PC-3 (cell line): ENCODE measurements around the gene INPP5F.

ENCODE experiments used
- EZH2 ChIP-seq: fragments of 300-600 bp; sonication (generic); IDR thresholded peaks from one replicate; pipeline ENCODE4 v1.6.1; 2017; ENCODE audit warnings: antibody characterized with exemption, mild to moderate bottlenecking, low read length; ENCODE audit not compliant: unreplicated experiment
- EZH2phosphoT487 ChIP-seq: fragments of 300-600 bp; sonication (generic); IDR thresholded peaks from 2 replicates; pipeline ENCODE4 v1.6.1; 2018; ENCODE audit warnings: mild to moderate bottlenecking, antibody characterized with exemption, low read length, borderline replicate concordance
- TF ChIP-seq, protein P1 (sequence below): fragments of 300-600 bp; sonication (generic); conservative IDR thresholded peaks from 2 replicates; pipeline ENCODE4 v1.5.1; 2017; ENCODE audit warnings: antibody characterized with exemption, low read depth, mild to moderate bottlenecking, low read length

DNA sequence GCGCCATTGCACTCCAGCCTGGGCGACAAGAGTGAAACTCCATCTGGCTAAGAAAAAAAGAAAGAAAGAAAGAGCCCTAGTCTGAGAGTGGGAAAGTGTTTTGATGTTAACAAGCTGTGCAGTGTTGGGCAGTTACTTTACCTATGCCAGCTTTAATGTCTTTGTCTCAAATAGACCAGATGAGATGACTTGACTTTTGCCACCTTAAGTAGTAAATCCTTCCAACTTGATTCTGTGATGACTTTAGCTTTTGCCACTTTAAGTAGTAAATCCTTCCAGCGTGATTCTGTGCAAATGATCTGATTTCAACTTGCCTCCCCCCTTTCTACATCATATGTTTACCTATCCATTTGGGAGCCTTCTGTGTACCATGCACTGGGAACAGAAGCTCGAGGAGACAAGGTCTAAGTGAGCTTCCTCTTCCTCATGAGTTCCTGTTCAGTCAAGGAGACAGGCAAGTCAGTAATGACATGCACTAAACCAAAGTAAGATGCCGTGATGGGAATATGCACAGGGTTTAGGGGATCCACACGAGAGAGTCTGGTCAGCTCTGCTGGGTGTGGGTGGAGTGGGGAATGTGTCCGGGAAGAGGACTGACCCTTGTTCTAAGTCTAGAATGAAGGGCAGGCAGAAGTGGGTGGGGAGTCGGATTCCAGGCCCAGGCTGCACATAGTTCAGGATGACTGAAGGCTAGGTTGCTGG is 17.2 kb downstream of the INPP5F start:
- TF ChIP-seq, protein P1, sequence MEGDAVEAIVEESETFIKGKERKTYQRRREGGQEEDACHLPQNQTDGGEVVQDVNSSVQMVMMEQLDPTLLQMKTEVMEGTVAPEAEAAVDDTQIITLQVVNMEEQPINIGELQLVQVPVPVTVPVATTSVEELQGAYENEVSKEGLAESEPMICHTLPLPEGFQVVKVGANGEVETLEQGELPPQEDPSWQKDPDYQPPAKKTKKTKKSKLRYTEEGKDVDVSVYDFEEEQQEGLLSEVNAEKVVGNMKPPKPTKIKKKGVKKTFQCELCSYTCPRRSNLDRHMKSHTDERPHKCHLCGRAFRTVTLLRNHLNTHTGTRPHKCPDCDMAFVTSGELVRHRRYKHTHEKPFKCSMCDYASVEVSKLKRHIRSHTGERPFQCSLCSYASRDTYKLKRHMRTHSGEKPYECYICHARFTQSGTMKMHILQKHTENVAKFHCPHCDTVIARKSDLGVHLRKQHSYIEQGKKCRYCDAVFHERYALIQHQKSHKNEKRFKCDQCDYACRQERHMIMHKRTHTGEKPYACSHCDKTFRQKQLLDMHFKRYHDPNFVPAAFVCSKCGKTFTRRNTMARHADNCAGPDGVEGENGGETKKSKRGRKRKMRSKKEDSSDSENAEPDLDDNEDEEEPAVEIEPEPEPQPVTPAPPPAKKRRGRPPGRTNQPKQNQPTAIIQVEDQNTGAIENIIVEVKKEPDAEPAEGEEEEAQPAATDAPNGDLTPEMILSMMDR, result no peak
- TF ChIP-seq EZH2 (no peak), EZH2phosphoT487 (no peak)
